ENCODE results near the gene PADI6.

GRCh38 chr1:17429183-17429582, 57.2 kb downstream of the PADI6 start:
- TF ChIP-seq GATA2 (CRISPR knock-in tag; IDR thresholded peaks at IDR 0.05) = no peak
- no peak for TF ChIP-seq REST (IDR thresholded peaks at IDR 0.05; ENCODE audit: low read depth, low read length)
- no peak for TF ChIP-seq NFIC (IDR thresholded peaks at IDR 0.05; ENCODE audit: borderline replicate concordance)
- no peak for TF ChIP-seq CTCF (IDR thresholded peaks at IDR 0.05)
- TF ChIP-seq RFX5 (IDR thresholded peaks at IDR 0.05; ENCODE audit: low read length) = no peak
- no peak for TF ChIP-seq SIN3A (IDR thresholded peaks at IDR 0.05; ENCODE audit: borderline replicate concordance, low read depth, low read length)
